GM21390 (cell line): ENCODE measurements around the gene RBP3.
"Not testable (repeated sequence)": the region's sequence is repeated elsewhere in the genome, so short reads cannot be mapped to it uniquely, and the experiment has no call there.

ENCODE experiments used
- ATAC-seq: cut with Tn5 transposase; IDR thresholded peaks from one replicate; pipeline ENCODE4 v1.9.1; 2021; ENCODE audit not compliant: unreplicated experiment

The RBP3 gene

DNA sequence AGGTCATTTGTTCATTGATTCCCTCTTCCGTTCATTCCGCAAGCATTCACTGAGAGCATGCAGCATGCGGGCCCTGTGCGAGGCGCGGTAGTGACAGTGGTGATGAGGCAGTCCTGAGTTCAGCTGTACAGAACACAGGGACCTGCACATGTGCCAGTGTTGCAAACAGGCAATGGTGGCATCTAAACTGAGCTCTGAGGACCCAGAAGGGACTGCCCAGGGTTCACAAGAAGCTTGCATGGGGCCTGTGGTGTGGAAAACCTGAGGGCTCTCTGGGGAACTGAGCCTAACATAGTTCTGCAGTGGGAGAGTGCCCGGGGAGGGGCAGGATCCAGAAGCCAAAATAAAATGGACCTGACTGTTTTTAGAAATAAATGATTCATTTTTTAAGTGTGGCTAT, 22.7 kb downstream of the RBP3 start:
- ATAC-seq: no peak

DNA sequence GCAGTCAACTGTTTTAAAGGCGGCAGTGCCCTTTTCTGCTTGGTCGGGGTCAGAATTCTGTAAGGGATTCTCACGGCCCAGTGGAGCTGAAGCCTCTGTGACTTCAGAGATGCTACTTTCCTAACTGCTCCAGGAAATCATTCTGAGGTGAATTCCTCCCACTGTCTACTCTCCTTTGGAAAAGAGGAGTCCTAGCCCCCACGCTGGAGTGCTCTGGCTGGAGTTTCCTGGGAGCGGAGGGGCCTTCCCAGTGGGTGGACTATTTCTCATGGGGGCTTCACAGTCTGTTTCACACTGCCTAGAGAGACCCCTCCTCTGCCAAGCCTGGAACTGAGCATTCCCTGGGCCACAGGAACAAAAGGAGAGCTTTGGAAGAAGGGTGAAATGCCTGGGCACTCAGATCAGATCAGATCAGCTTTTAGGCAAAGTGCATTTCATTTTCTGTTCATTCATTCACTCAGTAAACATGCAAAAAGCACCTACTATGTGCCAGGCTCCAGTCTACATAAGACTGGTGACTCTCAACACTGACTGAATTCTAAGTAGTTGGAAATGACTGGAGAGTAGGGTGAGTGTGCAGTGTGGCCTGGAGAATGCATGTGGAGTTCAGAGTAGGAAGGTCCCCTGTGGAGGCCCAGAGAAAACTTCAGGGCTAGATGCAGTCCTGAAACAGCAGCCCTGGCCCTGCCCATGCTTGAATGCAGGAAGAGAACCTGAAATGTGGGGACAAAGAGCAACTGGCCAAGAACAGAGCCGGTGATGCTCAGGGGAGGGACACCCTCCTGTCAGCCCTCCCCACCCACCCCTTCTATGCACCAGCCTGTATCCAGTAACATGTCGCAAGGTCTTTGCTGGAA, 23.7 kb downstream of the RBP3 start:
- ATAC-seq: no peak

DNA sequence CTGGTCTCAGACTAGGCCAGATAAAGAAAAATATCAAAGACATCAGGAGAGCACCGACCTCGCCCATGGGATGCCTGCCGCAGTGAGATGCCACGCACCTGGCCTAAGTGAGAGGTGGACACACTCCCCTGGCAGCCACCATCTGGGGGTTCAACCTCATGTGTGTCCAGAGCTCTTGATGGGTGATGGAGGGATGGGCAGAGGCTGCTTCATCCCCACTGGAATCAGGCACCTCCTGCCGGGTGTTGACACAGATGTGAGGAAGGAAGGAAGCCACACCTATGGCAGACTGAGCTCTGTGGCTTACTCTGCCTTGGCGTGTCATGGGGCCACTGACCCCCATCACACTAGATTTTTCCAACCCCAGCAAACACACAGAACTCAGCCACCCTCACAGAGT, 24.6 kb downstream of the RBP3 start:
- ATAC-seq: no peak

DNA sequence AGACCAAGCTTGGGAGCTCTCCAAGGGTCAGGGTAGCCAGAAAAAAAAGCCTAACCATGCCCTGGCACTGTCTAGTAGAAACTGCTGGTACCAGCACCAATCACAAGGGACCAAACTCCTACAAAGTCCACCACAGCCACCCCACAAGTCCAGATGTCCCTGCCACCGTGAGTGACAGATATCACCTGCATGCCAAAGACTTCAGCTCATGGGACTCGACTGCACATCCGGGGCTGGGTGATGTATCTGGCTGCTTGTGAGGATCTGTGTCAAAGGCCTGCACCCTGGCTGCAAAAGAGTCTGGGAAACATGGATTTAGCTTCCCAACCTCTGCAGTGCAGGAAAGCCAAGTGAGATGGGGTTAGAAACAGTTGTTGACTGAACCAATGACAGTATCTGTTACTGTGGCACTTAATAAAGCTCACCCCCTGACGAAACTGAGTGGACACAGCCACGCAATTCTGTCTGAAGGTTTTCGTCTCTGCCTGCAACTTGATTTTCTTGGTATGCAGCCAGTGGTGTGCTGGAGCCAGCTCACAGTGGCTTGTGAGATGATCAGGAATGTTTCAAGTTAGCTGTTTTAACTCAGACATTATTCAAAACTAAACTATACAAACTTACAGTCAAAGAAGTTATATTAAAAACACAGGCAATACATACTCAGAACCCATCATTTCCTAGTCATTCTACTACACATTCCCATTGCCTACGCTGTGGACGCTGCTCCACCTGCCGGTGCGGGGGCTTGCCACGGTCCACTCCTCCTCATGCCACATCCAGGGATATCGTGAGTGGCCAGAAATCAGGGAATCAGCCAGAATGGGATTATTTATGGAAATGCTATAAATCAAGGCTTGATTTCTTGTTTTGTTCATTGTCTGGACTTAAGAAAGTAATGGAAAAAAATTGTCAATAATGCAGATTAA, 26.7 kb downstream of the RBP3 start:
- no peak for ATAC-seq

DNA sequence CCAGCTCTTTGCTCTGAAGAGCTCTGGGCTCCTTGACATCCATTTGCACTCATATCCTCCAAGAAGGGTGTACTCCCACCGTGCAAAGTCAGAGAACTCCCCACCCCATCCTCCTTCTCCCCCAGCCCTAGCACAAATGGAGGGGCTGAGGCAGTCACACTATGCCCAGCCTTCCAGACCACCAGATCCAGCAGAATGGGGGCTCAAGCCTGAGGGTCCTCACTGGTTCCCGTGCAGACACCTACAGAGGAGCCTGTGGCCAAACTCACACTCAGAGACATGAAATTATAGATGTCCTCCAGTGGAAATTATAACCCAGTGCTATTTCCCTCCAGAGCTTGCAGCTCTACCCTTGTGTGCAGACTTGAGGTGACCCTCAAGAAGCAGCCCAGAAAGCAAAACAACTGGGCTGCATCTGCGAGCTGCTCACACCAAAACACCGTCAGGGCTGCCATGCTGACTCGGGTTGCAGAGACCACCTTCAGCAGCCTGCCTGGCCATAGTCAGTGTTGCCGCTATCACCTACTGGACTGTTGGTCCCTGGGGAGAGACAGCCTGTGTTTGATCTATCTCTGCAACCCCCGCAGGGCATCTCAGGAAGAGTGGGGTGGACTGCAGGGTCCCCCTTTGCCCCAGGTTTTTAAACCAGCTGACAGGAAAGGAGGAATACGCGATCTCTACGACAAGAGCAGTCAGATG, 28.5 kb downstream of the RBP3 start:
- ATAC-seq: no peak

DNA sequence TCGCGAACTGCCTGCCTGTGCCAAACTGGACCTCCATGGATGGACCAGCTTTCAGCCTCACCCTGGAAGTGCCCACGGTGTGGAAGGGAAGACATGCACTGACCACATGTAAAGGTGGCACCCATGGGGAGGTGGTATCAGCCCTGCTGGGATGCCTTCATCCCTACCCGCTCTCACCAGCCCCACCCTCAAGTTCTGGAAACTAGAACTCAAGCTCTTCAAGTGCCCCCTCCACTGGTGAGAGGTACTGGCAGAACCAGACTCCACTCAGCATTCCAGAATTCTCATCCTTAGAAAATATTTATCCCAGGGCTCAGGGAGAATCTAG, 30.0 kb downstream of the RBP3 start:
- no peak for ATAC-seq

DNA sequence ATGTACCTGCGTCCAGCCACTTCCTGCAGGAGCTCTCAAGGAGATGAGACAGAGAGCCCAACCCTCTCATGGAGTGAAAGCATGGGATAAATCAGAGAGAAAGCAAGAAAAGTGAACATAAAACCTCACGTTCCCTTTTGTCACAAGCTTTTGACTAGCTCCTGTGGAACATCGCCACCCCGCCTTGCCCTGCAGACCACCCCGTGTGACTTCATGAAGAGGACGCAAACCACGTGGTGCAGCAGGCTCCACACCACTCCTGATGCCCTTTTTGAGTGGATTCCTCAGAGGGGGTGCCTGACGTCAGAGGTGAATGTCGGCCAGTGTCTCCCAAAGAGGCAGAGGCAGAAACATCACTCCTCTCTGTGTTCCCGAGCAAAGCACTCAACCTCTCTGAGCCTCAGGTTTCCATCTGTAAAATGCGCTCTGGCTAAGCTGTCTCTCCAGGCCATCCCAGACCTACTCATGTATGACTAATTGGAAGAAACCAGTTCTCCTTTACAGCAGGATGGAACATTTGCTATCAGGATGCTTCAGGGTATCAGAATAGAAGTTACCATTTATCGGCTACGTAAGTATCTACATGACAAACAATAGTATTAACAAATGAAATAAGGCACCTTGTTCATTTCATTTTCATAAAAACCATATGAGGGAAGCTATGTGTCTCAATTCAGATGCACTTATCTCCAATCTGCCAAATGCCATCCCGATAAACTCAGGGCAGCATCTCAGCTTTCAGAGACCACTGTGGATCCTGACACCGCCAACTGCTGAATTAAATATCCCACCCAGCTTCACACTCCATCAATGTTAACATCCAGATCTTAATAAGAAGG, 30.7 kb downstream of the RBP3 start:
- ATAC-seq: no peak

DNA sequence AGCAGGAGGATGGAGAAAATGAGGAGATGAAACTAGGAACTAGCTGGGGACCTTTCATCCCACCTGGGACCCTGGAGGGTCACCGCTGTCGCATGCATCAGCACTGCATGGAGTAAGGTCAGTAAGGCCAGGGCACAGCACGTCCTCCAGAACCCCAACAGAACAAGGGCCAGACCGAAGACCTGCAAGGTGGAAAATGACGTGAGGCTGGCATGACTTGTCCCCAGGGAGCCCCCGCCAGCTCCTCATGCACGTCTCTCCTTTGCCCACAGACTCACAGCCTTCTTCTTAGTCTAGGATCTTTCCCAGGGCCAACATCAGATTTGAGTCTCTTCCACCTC, 31.3 kb downstream of the RBP3 start:
- ATAC-seq: no peak

DNA sequence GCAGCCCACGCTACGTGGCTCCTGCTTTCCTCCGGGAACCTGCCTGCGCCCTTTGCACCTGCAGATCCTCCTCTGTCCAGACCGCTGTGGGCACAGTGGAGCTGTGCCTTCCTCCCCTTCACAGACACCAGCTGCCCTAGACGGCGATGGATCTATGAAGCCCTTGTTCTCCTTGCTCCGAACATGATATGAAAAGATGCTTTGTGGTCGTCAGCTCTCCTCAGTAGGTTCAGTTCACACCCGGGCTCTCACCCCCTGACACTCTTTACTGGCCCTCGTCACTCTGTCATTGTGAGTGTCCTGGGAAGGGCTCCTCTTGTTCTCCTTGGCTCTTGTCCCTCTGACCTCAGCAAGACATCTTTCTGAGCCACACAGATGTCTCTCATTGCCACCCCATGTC, 31.7 kb downstream of the RBP3 start:
- no peak for ATAC-seq

DNA sequence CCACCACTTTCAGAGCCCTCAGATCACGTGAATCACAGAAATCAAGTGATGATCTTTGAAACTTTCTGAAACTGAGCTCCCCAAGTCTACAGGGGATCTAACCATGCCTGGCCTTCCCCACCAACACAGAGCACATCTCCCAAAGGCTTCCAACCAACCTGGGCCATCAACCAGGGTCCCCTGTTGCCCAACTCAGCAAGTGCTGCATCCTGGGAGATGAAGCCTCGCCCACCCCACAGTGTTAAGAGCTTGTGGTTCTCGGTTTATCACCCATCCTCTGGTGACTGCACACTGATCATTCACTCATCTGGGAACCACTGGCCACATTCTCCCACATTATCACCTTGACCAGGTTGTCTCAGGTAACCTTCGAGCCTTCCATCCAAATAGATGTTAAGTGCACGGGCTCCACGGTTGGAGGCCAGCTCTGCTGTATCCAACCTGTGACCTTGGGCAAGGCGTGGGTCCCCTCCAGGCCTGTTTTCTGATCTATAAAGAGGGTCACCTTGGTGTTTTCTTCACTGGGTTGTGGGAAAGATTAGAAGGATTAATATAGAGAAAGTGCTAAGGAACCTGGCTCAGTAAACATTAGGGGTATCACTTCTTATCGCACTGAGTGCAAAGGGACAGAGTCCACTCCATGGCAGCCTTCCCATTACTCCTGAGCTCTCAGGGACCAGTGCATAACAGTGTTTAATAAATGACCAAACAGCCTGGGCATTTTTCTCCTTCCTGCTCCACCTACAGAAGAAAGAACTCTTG, 32.4 kb downstream of the RBP3 start:
- ATAC-seq: no peak

DNA sequence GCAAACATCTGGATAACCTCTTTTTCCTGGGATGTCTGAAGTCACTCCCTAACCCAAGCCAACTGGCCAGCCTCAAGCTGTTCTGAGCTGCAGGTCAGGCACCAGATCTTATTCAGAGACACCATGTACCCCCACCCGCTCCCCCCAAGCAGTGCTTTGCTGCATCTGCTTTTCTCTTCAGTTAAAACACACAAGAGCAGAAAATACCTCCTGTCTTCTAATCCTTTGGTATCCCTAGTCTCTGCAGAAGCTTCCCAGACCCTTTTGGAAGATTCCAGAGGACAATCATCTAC, 32.9 kb downstream of the RBP3 start:
- ATAC-seq: no peak

DNA sequence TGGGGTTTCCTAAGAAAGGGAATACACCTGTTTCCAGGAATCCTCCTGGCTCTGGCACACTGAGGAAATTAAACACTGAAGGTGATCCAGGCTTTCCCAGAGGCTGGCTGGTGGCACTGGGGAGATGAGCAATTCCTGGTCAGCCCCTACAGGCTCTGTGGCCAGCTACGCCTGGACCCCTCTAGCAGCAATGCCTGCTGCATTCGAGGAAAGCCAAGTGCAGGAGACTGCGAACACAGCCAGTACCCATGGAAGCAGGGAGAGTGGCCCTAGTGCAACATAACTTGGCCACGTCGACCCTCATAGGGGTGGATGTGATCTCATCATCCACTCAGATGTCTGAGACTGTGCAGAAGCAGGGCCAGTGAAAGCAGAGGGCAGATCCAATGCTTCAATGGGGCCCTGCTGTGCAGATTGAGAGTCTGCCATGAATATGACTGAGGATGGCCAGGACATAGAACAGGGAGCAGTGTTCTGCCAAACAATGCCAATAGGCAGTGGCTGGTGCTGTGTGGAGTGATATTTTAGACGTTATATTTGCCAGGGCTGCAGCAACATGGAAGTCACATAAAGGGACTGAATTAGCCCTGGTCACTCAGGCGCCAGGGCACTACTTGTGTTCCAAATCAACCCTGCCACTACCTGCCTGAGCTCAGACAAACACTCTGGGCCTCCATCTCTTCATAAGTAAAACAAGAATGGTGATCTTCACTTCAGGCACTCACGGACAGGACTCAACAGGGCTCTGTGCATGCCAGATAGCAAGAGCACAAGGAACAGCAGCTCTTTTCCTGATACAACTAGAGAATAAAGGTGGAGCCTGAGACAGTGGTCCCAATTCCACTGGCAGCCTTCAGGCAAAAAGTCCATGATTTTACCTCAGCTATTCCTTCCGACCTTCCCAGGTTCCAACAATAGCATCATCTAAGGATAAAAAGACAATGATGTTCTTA, 33.5 kb downstream of the RBP3 start:
- no peak for ATAC-seq

DNA sequence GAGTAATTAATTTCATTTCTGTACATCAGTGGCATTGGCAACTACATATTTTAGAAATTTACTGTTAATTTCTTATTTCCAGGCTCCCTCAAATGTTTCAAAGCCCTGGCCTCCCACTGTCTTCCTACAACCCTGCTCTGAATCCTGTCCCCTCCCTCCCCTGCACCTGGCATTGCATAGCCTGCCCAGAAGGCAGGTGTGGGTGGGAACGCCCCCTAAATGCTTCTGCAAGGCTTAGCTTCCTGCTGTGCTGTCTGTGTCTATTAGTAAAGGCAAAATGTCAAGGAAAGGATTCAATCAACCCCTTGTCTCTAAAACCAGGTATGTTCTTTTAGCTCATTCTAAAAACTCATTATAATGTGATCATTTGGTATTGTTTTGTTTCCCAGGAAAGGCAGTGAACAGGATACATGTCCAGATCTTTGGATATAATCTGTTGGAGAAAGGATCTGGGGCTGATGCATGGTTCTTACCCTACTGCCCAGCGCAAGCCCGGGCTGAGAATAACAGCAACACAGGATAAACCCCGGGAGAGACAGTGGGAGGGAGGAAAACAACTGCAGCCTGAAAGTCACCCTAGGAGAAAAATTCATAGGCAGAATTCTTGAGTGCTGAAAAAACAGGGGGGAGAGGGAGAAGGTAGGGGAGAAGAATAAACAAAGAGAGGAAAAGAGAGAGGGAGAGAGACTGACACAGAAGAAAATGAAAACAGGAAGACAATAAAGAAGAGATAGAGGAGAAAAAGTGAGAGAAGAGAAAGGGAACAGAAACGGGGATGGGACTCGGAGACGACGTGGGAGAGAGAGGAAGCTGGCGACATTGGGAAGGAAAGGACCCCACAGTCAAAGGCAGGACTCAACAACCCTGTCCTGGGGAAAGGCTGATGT, 35.3 kb downstream of the RBP3 start:
- no peak for ATAC-seq

DNA sequence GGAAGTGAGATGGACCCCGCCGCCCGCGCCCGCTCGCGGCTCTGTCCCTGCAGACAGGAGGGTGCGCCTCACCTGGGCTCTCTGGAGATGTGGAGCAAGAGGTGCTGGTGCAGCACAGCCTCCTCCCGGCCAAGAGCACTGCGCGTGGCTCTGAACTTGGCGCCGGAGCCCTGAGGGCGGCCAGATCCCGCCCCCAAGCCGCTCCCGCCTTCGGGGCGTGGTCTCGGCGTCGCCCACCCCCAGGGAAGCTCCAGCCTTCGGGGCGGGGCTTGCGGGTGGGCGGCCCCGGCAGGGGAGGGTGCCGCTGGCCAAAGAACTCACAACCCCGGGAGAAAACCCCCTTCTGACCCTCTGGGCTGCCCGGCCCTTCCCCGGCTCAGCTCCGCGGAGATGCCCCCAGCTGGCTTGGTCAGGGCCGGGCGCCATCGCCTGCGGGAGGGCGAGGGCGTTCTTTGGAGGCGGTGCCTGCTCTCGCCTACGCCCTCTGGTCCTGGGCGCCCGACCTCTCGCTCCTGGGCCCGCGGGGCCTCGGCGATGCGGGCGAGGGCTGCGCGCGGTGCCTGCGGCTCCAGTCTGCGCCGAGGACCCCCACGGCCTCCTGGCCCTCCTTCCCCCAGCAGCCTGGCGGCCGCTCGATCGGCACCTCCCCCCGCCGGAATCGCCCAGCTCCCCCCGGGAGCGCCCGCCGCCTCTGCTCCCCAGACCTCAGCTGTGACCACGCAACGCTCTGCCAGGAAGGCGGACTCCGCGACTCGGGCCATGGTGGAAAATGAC, 36.2 kb downstream of the RBP3 start, which contains the start of gene ZNF488:
Gene ZNF488, minus strand, starts transcription at position 146 of the 774 bp plus-strand sequence. CDS start 15,464 bp downstream, outside the sequence.
- ATAC-seq: peak; percentile 92

DNA sequence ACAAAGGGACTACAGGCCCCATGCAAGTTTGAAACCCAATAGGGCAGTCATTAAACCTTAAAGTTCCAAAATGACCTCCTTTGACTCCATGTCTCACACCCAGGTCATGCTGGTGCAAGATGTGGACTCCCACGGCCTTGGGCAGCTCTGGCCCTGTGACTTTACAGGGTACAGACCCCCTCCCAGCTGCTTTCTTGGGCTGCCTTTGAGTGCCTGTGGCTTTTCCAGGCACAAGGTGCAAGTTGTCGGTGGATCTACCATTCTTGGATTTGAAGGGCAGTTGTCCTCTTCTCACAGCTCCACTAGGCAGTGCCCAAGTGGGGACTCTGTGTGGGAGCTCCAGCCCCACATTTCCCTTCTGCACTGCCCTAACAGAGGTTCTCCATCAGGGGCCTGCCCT, 37.9 kb downstream of the RBP3 start:
- not testable (repeated sequence) for ATAC-seq

DNA sequence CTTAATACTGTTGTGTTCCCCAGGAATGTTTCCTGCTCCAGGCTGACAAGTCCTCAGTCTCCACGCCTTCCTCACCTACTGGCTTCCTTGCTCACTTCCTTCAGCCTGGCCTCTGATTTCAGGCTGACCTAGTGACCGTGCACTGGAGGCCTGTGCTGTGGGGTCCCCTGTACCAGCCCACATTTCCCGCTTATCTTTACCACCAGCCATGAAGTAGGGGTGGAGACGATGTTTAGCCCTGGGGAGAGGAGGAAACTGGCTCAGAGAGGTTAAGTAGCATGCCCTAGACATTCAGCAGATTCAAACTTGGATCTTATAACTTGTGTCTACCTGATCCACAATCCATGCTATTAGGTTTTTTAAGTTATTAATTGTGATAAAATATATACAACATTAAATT, 40.7 kb downstream of the RBP3 start:
- ATAC-seq: no peak

DNA sequence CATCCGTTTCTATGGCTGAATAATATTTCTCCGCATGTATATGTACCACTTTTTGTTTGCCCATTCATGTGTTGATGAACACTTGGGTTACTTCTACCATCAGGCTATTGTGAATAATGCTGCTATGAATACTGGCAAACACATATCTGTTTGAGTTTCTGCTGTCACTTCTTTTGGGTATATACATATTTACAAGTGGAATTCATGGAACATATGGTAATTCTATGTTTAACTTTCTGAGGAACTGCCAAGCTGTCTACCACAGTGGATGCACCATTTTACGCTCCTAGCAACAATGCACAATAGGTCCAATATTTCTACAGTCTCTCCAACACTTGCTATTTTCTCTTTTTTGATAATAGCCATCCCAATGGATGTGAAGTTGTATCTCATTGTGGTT, 41.5 kb downstream of the RBP3 start:
- no peak for ATAC-seq
